Nucleus accumbens (tissue), 56 donors: Measurements from ENCODE around the gene CHST11.
"Not testable (repeated sequence)": the region's sequence is repeated elsewhere in the genome, so short reads cannot be mapped to it uniquely, and the experiment has no call there.

Source experiments
- DNase-seq, 56 donors: peaks; one replicate each; lab custom pipeline; 2025; lab: John Stamatoyannopoulos, UW

The CHST11 gene

GRCh38 chr12:104596898-104597843 is 140.4 kb downstream of the CHST11 start:
- no peak for DNase-seq

GRCh38 chr12:104598342-104599271 is 141.9 kb downstream of the CHST11 start:
- DNase-seq = no peak

GRCh38 chr12:104599272-104600035 is 142.7 kb downstream of the CHST11 start:
- no peak for DNase-seq

- no peak for DNase-seq
These were observed 143.4 kb downstream of the CHST11 start for GRCh38 chr12:104600036-104600712.

GRCh38 chr12:104600790-104601739 is 144.3 kb downstream of the CHST11 start:
- DNase-seq = no peak

GRCh38 chr12:104602406-104602805 is 145.7 kb downstream of the CHST11 start:
- peak in 1 of 56 donors; percentile 25 for DNase-seq

- DNase-seq = no peak
These were observed 146.1 kb downstream of the CHST11 start for GRCh38 chr12:104602896-104603295.

GRCh38 chr12:104603545-104603973 is 146.8 kb downstream of the CHST11 start:
- DNase-seq = no peak

GRCh38 chr12:104604070-104604994 is 147.6 kb downstream of the CHST11 start:
- peak in 11 of 56 donors; percentile 1 to 37 (median 16) for DNase-seq

- DNase-seq = no peak
These were observed 148.4 kb downstream of the CHST11 start for GRCh38 chr12:104604995-104605675.

- DNase-seq = peak in 22 of 56 donors; percentile 2 to 47 (median 14)
These were observed 148.9 kb downstream of the CHST11 start for GRCh38 chr12:104605685-104606084.

GRCh38 chr12:104608998-104609397 is 152.2 kb downstream of the CHST11 start:
- DNase-seq = no peak

GRCh38 chr12:104609445-104609844 is 152.7 kb downstream of the CHST11 start:
- no peak for DNase-seq

GRCh38 chr12:104610513-104611235 is 153.9 kb downstream of the CHST11 start:
- no peak for DNase-seq

- no peak for DNase-seq
These were observed 154.9 kb downstream of the CHST11 start for GRCh38 chr12:104611671-104612070.

- DNase-seq = not testable (repeated sequence)
These were observed 156.6 kb downstream of the CHST11 start for GRCh38 chr12:104613372-104613771.
